22Rv1 (cell line): ENCODE measurements around the gene KIRREL1.

Experiments
- CTCF ChIP-seq: fragments of 450-650 bp; IDR thresholded peaks from 2 replicates; pipeline ENCODE4 v1.5.1; 2017; ENCODE audit warnings: mild to moderate bottlenecking
- ZFX ChIP-seq: fragments of 450-650 bp; IDR thresholded peaks from 2 replicates; pipeline ENCODE4 v1.6.1; 2017; ENCODE audit warnings: antibody characterized with exemption, borderline replicate concordance

GRCh38 chr1:158116311-158117167, 123.1 kb downstream of the KIRREL1 start:
- no peak for TF ChIP-seq CTCF
- no peak for TF ChIP-seq ZFX
